RKO (cell line): ENCODE results near the gene ZNF182.
"Not testable (repeated sequence)": the region's sequence is repeated elsewhere in the genome, so short reads cannot be mapped to it uniquely, and the experiment has no call there.

Experiments used
- DNase-seq: peaks from one replicate; pipeline ENCODE4 v3.0.0-alpha.2; 2016; ENCODE audit warnings: low spot score

The ZNF182 gene

DNA sequence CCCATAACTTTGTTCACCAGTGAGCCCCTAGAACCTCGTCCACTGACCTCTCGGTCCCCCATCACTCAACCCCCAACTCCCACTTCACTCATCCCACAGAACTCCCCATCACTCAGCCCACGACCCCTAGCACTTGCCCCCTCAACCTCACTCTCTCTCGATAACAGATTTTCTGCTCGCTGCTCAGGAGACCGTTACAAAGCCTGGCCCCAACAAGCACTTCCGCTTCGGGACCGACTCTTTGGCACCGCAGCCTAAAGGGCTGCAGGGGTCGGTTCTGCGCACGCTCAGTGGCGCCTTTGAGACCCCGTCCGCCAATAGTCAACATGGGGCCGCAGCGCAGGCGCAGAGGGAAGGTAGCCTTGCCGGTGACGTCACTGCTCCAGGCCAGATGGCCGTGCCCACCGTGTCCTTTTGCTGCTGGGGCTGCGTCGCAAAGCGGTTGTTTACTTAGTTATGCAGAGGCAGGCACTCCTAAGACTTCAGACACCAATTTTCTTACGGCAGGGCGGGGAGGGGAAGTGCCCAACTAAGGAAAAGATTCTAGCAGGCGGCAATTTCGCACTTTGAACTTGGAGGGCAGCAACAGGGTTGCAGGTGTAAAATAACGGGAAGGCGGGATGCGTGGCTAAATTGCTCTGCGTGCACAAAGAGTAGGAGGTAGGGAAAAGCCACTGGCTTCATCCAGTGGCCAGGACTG, at the start of gene ZNF182:
TSS of gene ZNF182 (minus strand) at position 232 of the 700 bp plus-strand sequence. CDS start 1,380 bp downstream, outside the sequence.
- peak; percentile 92 for DNase-seq

- DNase-seq, result no peak
Measured at GRCh38 chrX:48046846-48047245, 43.1 kb upstream of the ZNF182 start.

DNA sequence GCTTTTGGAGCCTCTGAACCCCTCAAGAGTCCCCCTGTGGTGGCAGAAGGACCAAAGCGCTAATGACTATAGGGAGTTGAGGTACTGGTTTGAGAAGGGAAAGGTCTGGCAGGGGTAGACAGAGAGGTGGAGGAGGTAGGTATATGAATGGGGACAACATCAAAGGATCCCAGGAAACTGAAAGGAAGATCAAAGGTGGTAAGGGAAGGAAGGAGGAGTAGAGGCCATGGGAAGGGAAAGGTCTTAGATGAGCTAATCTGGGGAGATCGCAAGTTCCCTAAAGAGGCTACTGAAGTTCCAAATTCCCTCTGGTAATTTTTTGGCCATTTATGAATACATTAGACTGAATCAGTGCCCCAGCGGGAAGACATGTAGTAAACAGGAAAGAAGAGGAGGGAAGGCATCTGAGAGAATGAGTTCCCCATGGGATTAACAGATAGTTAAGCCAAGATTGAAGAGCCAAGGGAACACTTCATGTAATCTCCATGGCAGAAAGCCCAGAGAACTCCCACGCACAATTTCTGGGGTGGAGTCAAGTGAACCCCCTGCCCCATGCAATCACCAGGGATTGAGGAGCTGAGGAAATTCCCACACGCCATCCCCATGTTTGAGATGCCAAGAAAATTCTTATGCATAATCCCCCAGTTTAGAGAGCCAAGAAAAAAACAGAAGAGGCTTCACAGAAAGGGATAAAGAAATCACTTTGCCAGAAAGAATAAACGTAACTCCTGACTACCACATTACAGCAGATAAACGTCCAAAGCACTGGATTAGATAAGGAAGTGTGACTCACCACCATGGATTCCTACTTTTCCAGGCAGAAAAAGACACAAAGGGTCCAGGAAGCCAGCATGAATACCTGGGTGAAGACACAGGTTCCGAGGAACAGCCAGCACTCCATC, 41.9 kb upstream of the ZNF182 start:
- no peak for DNase-seq

DNA sequence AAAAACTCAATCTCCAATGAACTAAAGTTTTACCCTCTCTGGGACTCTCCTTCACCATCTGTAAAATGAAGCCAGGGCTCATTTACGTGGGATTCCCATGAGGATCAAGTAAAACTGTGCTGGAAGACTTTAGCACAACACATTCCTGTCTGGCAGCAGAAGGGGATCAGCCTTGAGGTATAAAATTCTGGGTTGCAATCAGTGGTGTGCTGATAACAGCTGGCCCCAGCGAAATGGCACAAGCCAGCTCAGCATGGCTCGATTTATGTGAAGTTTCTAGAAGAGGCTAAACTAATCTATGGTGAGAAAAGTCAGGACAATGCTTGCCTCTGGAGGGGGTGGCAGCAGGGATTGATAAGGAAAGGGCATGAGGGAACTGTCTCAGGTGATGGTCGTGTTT, 39.3 kb upstream of the ZNF182 start:
- no peak for DNase-seq

DNA sequence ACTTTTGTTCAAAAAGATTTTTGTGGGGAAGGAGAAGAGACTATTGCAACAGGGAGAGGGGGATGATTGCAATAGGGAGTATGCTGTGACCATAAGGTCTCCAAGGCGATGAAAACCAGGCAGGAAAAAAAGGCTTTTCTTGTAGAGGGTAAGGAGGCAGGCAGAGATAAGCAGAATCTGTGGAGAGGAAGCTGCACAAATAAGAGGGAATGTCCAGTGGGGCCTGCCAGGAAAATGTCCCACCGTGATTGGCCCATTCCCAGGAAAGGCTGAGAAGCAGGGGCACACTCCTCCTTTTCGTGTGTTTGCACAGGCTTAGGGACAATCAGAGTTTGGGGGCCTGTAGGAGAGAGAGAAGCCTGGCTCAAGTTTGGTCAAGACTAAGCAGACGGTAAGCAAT, 32.1 kb upstream of the ZNF182 start:
- no peak for DNase-seq

- DNase-seq, result not testable (repeated sequence)
Measured at GRCh38 chrX:48030641-48031173, 26.9 kb upstream of the ZNF182 start.

GRCh38 chrX:48030237-48030636, 26.4 kb upstream of the ZNF182 start:
- no peak for DNase-seq

GRCh38 chrX:48028091-48028490, 24.3 kb upstream of the ZNF182 start:
- no peak for DNase-seq

GRCh38 chrX:48027545-48027944, 23.8 kb upstream of the ZNF182 start:
- not testable (repeated sequence) for DNase-seq

GRCh38 chrX:48025561-48025960, 21.8 kb upstream of the ZNF182 start:
- DNase-seq, result peak; percentile 77

DNA sequence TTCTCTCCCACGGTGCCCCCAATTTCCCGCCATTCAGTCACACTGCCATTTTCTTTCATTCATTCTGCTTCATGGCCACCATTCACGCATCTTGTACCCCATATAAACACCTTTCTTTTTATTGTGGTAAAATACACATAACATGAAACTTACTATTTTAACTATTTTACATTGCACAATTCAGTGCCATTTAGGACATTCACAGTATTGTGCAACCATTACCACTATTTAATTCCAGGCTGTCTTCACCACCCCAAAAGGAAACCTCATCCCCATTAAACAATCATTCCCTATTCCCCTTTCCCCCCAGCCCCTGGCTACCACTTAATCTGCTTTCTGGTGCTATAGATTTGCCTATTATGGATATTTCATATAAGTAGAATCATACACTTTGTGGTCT, 18.9 kb upstream of the ZNF182 start:
- DNase-seq, result no peak

- no peak for DNase-seq
Measured at GRCh38 chrX:48022100-48022499, 18.3 kb upstream of the ZNF182 start.

- DNase-seq, result peak; percentile 75
Measured at GRCh38 chrX:48021026-48021900, 17.5 kb upstream of the ZNF182 start.

DNA sequence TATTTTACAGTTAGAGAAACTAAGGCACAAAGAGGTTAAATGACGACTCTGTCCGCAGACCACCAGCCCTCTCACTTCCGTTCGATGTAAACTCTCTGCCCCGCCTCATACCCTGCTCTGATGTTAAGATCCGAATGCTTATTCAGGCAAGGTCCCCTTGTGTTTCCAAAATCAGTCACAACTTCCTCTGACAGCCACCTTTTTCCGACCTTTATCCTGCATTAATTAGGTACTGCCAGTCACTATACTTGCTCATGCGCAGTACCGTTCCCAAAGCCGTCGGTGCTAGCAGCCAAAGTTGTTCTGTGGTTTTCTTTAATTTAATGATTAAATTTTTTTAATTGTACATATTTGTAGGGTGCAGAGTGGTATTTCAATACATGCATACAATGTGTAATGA, 16.7 kb upstream of the ZNF182 start:
- not testable (repeated sequence) for DNase-seq

DNA sequence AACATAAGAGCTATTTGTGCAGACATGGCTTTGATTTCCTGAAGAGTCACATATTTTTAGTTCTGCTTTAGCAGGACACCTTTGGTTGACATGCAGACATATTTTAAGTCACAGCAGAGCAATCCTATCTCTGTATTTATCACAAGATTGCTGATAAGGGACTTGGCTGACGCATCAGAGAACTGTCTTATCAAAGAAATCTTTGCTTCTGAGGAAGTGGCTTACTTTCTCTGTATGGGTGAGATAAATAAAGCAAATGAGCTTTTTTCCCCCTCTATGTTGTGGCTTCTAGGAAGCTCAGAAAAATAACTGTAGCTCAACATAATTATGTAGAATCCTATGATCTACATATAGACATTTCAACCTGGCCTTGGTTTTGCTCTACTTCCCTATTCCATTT, 16.1 kb upstream of the ZNF182 start:
- DNase-seq, result not testable (repeated sequence)

- not testable (repeated sequence) for DNase-seq
Measured at GRCh38 chrX:48016583-48017310, 13.0 kb upstream of the ZNF182 start.

- not testable (repeated sequence) for DNase-seq
Measured at GRCh38 chrX:48009445-48009960, 5.7 kb upstream of the ZNF182 start.

DNA sequence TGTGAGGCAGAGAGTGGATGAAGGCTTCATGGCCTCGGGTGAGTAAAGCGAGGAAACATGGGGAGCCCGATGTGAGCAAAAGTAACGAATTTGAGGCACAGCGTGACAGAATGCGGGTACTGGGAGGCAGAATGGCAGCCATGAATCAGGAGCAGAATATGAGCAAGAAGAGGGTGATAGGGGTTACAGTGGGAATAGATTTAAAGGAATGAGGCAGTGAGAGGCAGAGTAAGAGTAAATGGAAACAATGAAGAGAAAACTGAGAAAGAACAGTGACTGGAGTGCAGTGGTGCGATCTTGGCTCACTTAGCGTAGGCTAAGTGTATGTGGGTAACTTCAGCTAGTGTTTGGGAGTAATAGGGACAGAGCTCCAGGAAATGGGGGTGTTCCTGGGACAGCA, 2.9 kb upstream of the ZNF182 start, which contains the start of gene SPACA5:
TSS of gene SPACA5 (plus strand) at position 301 of the 400 bp plus-strand sequence. CDS start 815 bp downstream, outside the sequence.
- not testable (repeated sequence) for DNase-seq

DNA sequence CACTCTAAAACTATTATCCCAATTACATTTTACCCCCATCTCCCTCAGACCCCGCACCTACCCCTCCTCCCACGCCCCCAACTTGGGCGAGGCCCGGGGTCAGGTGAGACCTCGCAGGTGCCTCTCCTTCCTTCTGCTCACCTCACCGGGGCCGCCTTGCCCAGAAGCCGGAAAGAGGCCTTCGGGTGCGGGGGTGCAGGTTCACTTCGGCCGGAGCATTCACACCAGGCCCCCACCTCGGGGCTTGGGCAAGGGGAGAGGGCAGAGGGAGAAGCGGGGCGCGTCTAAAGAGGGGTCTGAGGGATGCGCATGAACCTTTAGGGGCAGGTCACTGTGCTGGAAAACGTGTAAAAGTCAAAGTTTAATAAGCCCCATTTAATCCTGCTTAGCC, 427 bp downstream of the ZNF182 start:
- no peak for DNase-seq

- no peak for DNase-seq
Measured at GRCh38 chrX:48002929-48003328, 860 bp downstream of the ZNF182 start.

DNA sequence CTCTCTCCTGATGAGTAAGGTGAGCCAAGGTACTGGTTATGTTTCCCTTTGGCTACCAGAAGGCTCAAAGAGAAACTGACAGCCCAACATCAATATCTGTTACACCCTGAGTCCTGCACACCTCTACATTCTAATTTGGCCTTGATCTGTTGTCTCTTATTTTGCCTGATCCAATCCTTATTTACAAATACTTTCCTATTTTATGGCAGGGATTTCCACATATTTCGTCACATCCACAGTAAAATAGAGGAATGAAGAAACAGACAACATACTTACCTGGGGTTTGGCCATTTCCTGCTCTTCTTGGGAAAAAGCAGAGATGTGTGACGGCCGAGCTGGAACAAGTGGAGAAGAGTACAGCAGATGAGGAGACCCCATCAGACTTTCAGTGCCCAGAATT, 1.5 kb downstream of the ZNF182 start:
- no peak for DNase-seq
